GM23338 (cell line): Measurements from ENCODE around the gene EXOC2. TPM values are rescaled to one million over a fixed set of nuclear protein-coding genes. Genes with fewer than 3 reads are reported as not detected.

Source experiments
- ATAC-seq: fragments of 200-7000 bp; cut with Tn5 transposase; 3 replicates; pipeline ENCODE4 v1.9.1; 2020
- DNase-seq: peaks from one replicate; pipeline ENCODE4 v3.0.0-alpha.2; 2015; ENCODE audit warnings: low spot score
- H2AFZ ChIP-seq: fragments of 200-600 bp; sonication (generic); 2 replicates; pipeline ENCODE4 v1.8.0; 2016; ENCODE audit warnings: antibody characterized with exemption, mild to moderate bottlenecking, moderate library complexity
- H3F3A ChIP-seq: fragments of 200-600 bp; sonication (generic); replicated peaks from 2 replicates; pipeline ENCODE4 v1.8.0; 2017; ENCODE audit warnings: antibody characterized with exemption, mixed run types, low read depth
- H3K27ac ChIP-seq: fragments of 200-600 bp; sonication (generic); 2 replicates; pipeline ENCODE4 v1.6.1; 2016; ENCODE audit warnings: low read depth
- H3K27me3 ChIP-seq: fragments of 200-600 bp; sonication (generic); 2 replicates; pipeline ENCODE4 v1.8.0; 2016; ENCODE audit warnings: mild to moderate bottlenecking, mixed run types, moderate library complexity; ENCODE audit not compliant: insufficient read depth
- H3K36me3 ChIP-seq: fragments of 200-600 bp; sonication (generic); 2 replicates; pipeline ENCODE4 v1.8.0; 2016; ENCODE audit warnings: mild to moderate bottlenecking; ENCODE audit not compliant: insufficient read depth
- H3K4me1 ChIP-seq: fragments of 200-600 bp; sonication (generic); 2 replicates; pipeline ENCODE4 v1.8.0; 2016; ENCODE audit warnings: mild to moderate bottlenecking, moderate library complexity; ENCODE audit not compliant: insufficient read depth
- H3K4me2 ChIP-seq: fragments of 200-600 bp; sonication (generic); 2 replicates; pipeline ENCODE4 v1.7.1; 2017; ENCODE audit warnings: mixed run types
- H3K4me3 ChIP-seq: fragments of 200-600 bp; sonication (generic); 2 replicates; pipeline ENCODE4 v1.6.1; 2016; ENCODE audit warnings: mixed run types
- H3K79me2 ChIP-seq: fragments of 200-600 bp; sonication (generic); replicated peaks from 2 replicates; pipeline ENCODE4 v1.8.0; 2017; ENCODE audit warnings: mild to moderate bottlenecking; ENCODE audit not compliant: insufficient read depth
- H3K9me2 ChIP-seq: fragments of 200-600 bp; sonication (generic); 2 replicates; pipeline ENCODE4 v1.8.0; 2017; ENCODE audit not compliant: insufficient read depth
- H4K20me1 ChIP-seq: fragments of 200-600 bp; sonication (generic); replicated peaks from 2 replicates; pipeline ENCODE4 v1.8.0; 2017; ENCODE audit warnings: mild to moderate bottlenecking; ENCODE audit not compliant: insufficient read depth
- H3K27ac Mint-ChIP-seq: 2 replicates; pipeline ENCODE4 v1.8.0; 2020; ENCODE audit warnings: inconsistent platforms, mild to moderate bottlenecking, moderate library complexity, mixed read lengths
- H3K27me3 Mint-ChIP-seq: 3 replicates; pipeline ENCODE4 v1.8.0; 2022; ENCODE audit warnings: low read depth, mild to moderate bottlenecking, moderate library complexity, mixed read lengths, inconsistent platforms; ENCODE audit not compliant: insufficient read depth, poor library complexity
- H3K36me3 Mint-ChIP-seq: 3 replicates; pipeline ENCODE4 v1.8.0; 2021; ENCODE audit warnings: low read depth, mild to moderate bottlenecking, inconsistent platforms, moderate library complexity, mixed read lengths
- H3K4me1 Mint-ChIP-seq: 3 replicates; pipeline ENCODE4 v1.8.0; 2020; ENCODE audit warnings: mild to moderate bottlenecking, inconsistent platforms, mixed read lengths
- H3K4me3 Mint-ChIP-seq: 3 replicates; pipeline ENCODE4 v1.8.0; 2021; ENCODE audit warnings: moderate library complexity, mild to moderate bottlenecking, inconsistent platforms, mixed read lengths
- H3K9me3 Mint-ChIP-seq: 3 replicates; pipeline ENCODE4 v1.8.0; 2020; ENCODE audit warnings: moderate library complexity, mild to moderate bottlenecking, inconsistent platforms, mixed read lengths
- CREB1 ChIP-seq: fragments of 250-450 bp; sonication (Bioruptor Pico); IDR thresholded peaks from 2 replicates; pipeline ENCODE4 v1.5.0; 2020; ENCODE audit warnings: low read depth, mild to moderate bottlenecking, moderate library complexity
- CTCF ChIP-seq, 2 experiments: fragments of 200-600 bp in 1 of 2; sonication (generic) in 1 of 2; conservative IDR thresholded peaks; 2 replicates each; pipeline versions ENCODE4 v1.5.1 to v1.6.1; 2016 to 2017; ENCODE audit warnings: antibody characterized with exemption in 2 of 2, low read depth in 2 of 2, mild to moderate bottlenecking in 2 of 2, moderate library complexity in 1 of 2
- ETS1 ChIP-seq: IDR thresholded peaks from 2 replicates; pipeline ENCODE4 v1.6.1; 2016; ENCODE audit warnings: antibody characterized with exemption
- JUNB ChIP-seq: IDR thresholded peaks from one replicate; pipeline ENCODE4 v1.6.1; 2016; ENCODE audit warnings: antibody characterized with exemption; ENCODE audit not compliant: unreplicated experiment
- NANOG ChIP-seq: IDR thresholded peaks from 2 replicates; pipeline ENCODE4 v1.6.1; 2016; ENCODE audit warnings: antibody characterized with exemption, borderline replicate concordance
- REST ChIP-seq: IDR thresholded peaks from one replicate; pipeline ENCODE4 v1.6.1; 2018; ENCODE audit warnings: antibody characterized with exemption; ENCODE audit not compliant: unreplicated experiment
- ZNF114 ChIP-seq: fragments of 250-450 bp; sonication (Bioruptor Pico); IDR thresholded peaks from 2 replicates; pipeline ENCODE4 v1.5.0; 2020; ENCODE audit warnings: mild to moderate bottlenecking, moderate library complexity
- ZNF331 ChIP-seq: fragments of 250-450 bp; sonication (Bioruptor Pico); IDR thresholded peaks from 2 replicates; pipeline ENCODE4 v1.5.0; 2020; ENCODE audit warnings: low read depth, mild to moderate bottlenecking, moderate library complexity
- ZNF462 ChIP-seq: fragments of 250-450 bp; sonication (Bioruptor Pico); IDR thresholded peaks from 2 replicates; pipeline ENCODE4 v1.5.0; 2020; ENCODE audit warnings: mild to moderate bottlenecking, moderate library complexity
- polyA plus RNA-seq: library from polyadenylated mRNA; unstranded; fragments of >200 nt; fragmentation: Nextera tagmentation; extraction: Ambion mirVana; gene quantifications from 2 replicates; pipeline ENCODE4 v1.2.1, GENCODE V29; 2016
- total RNA-seq: library from RNA; depleted of rRNA; stranded (reverse); fragments of >200 nt; shearing (Covaris generic); gene quantifications from 2 replicates; pipeline ENCODE4 v1.2.3, GENCODE V29; 2014

EXOC2 gene
- total and polyA plus RNA-seq, 2 experiments from 2014 or later = 28.7 to 93.6 TPM

GRCh38 chr6:686497-686896 lies 6.4 kb downstream of the EXOC2 start:
- peaks cover 95% of the 10 kb centered on the region for H3K79me2 ChIP-seq
- no peaks in the 10 kb centered on the region for H3K27me3 ChIP-seq

More at GRCh38 chr6:686497-686896, 6.4 kb downstream of the EXOC2 start:
- Mint-ChIP-seq H3K27me3 (peaks cover 5% of the 10 kb centered on the region), H3K4me1 (peaks cover 50% of the 10 kb centered on the region), H3K4me3 (no peak overlapping the region), H3K9me3 (no peaks in the 10 kb centered on the region), H3K27ac (no peak overlapping the region), H3K36me3 (peaks cover 2% of the 10 kb centered on the region; the same call in 1 of the 3 replicates)
- H3K9me2 ChIP-seq = no peaks in the 10 kb centered on the region
- peaks cover 92% of the 10 kb centered on the region for H3K4me1 ChIP-seq
- H3K36me3 ChIP-seq = no peaks in the 10 kb centered on the region
- ATAC-seq = no peak
- TF ChIP-seq JUNB = no peak
- TF ChIP-seq ZNF114 (CRISPR knock-in tag) = no peak
- TF ChIP-seq NANOG = no peak
- TF ChIP-seq CTCF (conservative IDR thresholded peaks at IDR 0.05; ENCODE audit: low read depth in 2 of 2) = peak; percentile 53 to 73
- TF ChIP-seq ZNF462 (CRISPR knock-in tag) = no peak
- no peak for TF ChIP-seq ZNF331 (CRISPR knock-in tag)
- no peak for TF ChIP-seq ETS1
- no peak for TF ChIP-seq REST
- no peak for TF ChIP-seq CREB1 (CRISPR knock-in tag)
- no peak overlapping the region for H3K4me3 ChIP-seq
- peak overlapping the region; percentile 96 for H3K27ac ChIP-seq
- no peak overlapping the region for H3K4me2 ChIP-seq
- no peaks in the 10 kb centered on the region; the same call in 1 of the 2 replicates for H4K20me1 ChIP-seq
- peak; percentile 53 for DNase-seq
- H3F3A ChIP-seq = peaks cover 6% of the 10 kb centered on the region; the same call in 1 of the 2 replicates
- H2AFZ ChIP-seq = no peak overlapping the region
